Right forelimb (tissue), 1 donor: Measurements from ENCODE around the gene TMEM218.
A peak's percentile ranks its signal among the peaks of the same experiment; 100 is the strongest.
"Not testable (repeated sequence)": the region's sequence is repeated elsewhere in the genome, so short reads cannot be mapped to it uniquely, and the experiment has no call there.

Experiments
- DNase-seq: peaks from one replicate; pipeline ENCODE4 v3.0.0-alpha.2; 2018

Gene TMEM218

DNA sequence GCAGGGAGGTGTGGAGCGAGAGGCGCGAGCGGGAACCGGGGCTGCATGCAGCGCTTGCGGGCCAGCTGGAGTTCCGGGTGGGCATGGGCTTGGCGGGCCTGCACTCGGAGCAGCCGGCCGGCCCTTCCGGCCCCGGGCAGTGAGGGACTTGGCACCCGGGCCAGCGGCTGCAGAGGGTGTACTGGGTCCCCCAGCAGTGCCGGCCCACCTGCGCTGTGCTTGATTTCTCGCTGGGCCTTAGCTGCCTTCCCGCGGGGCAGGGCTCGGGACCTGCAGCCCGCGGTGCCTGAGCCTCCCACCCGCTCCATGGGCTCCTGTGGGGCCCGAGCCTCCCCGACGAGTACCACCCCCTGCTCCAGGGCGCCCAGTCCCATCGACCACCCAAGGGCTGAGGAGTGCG lies 21.9 kb downstream of the TMEM218 start:
- not testable (repeated sequence) for DNase-seq

- no peak for DNase-seq
Observed at GRCh38 chr11:125088576-125089455, 22.6 kb downstream of the TMEM218 start.

DNA sequence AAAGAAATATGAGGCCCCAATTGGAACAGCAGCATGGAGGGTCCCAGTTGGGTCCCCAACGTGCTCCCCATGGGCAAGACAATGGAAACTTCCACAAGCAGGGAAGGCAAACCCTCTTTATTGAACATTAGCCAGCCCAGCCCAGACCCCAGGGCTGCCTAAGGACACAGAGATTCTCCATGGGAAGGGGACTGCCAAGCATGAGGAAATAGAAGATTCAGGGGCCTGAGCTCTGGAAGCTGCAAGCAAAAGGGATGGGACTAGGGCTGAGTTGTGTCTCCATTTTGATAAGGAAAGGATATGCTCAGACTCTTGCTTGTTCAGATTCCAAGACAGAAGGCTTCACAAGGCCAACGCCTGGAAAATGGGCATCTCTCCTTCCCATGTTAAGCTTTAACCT lies 23.3 kb downstream of the TMEM218 start:
- no peak for DNase-seq

- DNase-seq: peak; percentile 23
Observed at GRCh38 chr11:125086633-125087296, 24.7 kb downstream of the TMEM218 start.

DNA sequence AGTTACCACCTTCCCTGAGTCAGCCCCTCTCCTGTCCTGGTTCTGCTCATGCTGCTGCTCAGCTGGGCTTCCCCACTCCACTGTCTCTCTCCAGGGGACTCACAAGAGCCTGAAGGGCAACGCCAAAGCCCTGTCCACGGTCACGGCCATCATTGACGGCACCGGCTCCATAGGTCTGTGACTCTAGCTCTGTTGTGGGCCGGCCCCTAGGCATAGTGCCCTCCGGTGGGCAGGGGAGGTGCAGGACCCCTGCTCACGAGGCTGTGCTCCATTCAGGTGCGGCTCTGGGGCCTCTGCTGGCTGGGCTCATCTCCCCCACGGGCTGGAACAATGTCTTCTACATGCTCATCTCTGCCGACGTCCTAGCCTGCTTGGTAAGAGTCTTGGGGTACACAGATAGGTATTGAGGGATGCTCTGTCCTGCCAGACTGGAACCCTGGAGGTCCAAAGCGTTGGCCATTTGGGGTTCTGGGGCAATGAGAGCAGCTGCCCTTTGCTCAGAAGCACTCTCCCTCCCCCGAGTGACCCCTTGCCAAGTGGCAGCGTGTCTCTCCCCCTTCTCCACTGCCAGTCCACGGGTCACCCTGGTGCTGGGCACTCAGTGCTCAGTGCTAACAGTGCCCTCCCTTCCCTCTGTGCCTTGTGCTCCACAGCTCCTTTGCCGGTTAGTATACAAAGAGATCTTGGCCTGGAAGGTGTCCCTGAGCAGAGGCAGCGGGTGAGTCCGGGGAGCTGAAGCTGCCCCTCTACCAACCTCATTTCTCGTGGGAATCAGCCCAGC lies 25.9 kb downstream of the TMEM218 start:
- DNase-seq: peak; percentile 30

- no peak for DNase-seq
Observed at GRCh38 chr11:125084761-125085231, 26.6 kb downstream of the TMEM218 start.

DNA sequence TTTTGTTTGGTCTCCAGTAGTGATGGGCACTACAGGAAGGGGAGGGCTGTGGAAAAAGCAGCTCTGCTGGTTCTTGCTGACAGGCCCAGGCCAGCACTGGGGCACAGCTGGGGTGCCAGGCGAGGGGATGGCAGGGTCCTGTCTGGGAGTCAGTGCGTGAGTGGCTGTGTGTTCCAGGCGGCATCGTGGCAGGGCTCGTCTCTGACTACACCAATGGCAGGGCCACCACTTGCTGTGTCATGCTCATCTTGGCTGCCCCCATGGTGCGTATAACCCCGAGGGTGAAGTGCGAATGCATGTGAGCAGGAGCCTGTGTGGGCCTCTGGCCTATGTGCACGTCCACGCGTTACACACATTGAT lies 27.4 kb downstream of the TMEM218 start:
- no peak for DNase-seq

DNA sequence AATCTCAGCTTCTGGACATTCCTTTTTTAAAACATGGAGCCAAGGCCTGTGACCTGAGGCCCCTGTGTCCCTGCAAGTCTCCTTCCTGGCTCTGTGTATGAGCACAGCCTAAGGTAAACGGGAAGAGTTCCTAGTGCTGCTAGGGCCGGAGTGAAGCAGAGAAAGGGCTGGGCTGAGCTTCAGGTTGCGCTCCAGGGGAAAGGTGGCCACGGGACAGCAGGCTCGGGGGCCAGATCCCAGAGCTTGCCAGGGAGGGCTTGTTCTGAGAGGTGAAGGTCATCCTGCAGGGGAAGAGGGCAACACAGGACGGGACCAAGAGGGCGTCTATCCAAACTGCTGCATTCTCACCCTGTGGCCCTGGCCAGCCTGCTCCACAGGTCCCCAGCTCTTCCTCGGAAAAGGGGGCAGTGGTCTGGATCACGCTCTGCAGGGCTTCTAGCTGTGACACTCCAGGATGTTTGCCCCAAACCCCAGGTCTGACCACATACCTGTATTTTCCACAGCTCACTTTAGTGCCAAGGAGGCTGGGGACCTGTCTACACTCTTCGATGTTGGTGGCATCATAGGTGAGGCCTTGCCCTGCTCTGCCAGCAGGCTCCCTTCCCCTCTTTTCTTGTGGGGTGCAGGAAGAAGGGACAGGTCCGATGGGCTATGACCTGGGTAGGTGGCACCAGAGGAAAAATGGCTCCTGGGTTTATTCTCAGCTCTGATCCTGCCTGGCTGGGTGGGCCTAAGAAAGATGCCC lies 27.9 kb downstream of the TMEM218 start:
- DNase-seq: no peak

DNA sequence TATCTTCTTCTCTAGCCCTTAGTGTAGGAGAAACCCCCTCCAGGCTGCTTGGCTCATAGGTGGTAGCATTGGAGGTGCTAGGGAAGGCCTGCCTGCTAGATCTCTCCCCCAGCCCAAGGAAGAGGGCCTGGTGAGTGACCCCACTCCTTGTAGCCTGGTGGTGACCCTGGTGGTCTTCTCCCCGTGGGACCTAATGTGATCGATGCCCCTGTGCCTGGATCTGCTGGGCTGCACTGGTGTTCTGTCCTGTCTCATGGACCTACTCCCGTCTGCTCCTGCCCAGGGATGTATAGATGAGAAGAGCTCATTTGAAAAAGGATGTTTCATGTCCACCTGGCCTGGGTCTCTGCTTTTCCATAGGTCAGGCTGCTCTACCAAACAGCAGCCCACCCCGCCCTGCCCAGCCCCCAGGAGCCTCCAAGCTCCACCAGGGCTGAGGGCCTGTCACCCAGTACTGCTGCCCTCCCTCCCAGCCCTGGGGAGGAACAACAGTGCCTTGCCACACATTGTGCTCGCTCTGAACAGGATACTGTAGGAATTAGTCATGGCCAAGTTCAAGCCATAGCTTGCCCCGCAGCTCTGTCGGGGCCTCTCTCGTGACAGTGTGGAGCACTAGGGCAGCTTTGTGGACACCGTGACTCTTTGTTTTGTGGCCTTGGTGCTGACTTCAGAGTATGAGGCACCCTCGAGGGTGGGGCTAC lies 28.7 kb downstream of the TMEM218 start:
- DNase-seq: no peak

GRCh38 chr11:125082040-125082439 lies 29.4 kb downstream of the TMEM218 start:
- no peak for DNase-seq

DNA sequence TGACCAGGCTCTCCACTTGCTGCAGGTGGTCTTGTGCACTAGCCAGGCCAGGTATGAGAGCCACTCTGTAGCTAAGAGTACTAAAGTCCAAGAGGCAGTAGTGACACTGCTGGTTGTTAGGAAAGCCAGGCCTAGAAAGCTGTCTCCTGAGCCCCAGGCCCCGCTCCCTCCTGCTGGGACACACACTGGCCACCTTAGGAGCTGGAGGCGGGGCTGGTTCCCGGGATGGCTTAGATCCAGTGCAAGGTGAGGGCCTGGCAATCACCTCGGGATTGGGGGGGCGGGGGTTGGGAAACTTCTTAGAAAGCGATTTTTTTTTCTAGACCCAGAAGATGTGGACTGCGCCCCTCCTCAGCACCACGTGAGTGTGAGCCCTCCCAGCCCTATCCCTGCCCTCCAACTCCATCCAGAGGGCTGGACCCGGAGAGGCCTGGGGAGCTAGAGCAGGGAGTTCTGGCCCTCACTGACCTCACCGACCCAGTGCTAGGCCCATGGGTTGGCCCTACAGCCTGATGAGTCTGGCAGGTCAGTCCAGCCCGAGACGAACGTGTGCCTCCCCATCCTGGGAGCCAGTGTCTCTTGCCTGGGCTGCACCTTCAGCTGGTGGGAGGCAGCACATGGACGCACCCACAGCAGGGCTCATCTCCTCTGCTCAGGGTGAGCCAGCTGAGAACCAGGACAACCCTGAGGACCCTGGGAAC lies 30.2 kb downstream of the TMEM218 start:
- DNase-seq: no peak

- no peak for DNase-seq
Observed at GRCh38 chr11:125080531-125080911, 30.9 kb downstream of the TMEM218 start.

- DNase-seq: no peak
Observed at GRCh38 chr11:125079878-125080530, 31.4 kb downstream of the TMEM218 start.

GRCh38 chr11:125079151-125079877 lies 32.1 kb downstream of the TMEM218 start:
- no peak for DNase-seq

DNA sequence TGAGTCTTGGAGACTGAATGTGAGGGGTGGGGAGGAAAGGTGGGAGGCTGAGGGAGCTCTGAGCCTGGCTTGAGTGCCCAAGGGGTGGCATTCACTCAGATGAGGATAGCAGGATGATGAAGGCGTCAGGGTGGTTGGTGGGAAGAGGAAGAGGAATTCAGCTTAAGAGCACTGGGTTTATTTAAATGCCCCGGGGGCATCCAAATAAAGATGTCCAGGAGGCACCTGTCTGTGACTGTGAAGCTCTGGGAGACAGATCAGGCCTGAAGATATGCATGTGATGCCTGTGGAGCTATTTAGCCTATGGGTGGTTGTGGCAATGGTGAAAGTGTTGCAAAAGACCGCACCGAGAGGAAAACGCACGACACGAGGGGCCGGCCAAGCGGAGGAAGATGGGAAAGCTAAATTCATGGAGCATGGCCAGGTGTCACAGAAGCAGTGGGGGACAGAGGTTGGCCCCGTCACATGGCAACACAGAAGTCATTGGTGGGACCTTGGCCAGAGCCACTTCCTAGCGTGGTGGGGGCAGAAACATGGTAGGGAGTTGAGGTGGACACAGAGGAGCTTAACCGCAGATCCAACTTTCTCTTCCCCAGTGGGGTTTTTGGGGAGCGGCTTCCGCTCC lies 32.8 kb downstream of the TMEM218 start:
- DNase-seq: no peak

DNA sequence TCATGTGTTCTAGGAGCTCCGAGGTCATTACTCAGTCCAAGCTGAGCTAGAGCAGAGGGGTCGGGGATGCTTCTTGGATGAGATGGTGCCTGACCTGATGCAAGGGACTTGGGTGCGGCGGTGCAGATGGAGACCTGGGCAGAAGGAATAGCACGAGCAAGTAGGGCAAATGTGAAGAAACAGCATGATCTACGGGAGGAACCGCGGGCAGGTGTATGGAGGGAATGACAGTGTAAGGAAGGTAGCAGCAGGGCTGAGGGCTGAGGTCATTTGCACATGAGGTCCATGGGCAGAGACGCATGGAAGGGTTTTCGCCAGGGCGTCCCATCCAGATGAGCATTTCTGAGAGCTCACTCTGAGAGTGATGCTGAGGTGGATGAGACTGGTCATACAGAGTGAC lies 33.4 kb downstream of the TMEM218 start:
- DNase-seq: no peak

DNA sequence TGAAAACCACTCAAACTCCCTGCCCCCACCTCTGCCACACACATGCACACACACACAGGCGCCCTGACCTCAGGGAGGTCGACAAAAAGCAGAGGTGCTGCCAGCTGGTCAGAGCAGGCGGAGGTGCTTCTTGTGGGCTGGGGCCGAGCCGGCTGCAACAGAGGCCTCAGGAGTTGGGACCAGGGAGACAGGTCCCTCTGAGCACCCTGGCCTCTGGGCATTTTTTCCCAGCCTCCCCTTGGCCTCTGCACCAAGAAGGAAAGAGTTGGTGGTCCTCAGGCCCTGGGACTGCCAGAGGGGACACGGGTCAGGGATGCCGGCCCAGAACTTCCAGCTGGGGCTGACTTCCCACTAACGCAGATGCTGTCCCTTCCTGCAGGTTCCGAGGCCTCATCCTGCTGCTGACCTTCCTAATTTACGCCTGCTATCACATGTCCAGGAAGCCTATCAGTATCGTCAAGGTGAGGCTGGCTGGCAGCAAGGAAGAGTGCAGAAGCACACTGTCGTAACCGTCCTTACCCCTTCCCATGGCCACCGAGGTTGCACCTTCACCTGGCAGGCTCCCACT lies 35.0 kb downstream of the TMEM218 start:
- no peak for DNase-seq

- DNase-seq: no peak
Observed at GRCh38 chr11:125075900-125076317, 35.5 kb downstream of the TMEM218 start.

DNA sequence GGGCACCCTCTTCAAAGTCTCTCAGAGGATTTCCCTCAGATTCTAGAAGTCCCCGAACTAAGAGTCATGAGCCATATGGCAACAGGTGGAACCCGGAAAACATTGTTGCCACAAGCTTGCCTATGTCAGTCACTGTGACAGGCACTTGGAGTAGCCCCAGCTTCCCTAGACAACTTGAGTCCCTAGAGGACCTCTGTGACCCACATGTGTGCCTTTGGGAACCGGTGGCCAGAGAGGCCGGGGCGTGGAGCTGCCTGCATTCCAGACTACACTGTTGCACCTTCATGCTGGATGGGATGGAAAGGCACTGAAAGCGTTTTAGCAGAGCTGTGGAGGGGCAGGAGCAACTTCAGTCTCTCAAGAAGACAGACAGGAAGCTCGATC lies 36.2 kb downstream of the TMEM218 start:
- DNase-seq: no peak
